Measurements from ENCODE around the gene BCL2.

DNA sequence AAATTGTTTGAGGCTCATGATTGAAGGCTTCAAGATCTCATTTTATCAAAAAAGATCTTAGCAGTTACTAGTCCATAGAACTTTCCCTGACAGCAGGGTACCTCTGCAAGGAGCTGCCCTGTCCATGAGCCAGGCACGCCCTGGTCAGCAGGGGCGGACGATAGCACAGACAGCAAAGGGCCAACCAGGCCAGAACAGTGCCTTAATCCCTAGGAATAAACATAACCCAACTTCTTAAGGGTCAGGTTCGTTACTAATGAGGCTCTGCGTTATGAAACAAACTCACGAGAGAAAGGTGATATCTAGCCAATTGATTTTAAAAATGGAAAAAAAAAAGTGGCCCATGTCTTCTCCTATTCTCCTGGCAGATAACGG is 59.2 kb downstream of the BCL2 start:
- TF ChIP-seq, protein P1, sequence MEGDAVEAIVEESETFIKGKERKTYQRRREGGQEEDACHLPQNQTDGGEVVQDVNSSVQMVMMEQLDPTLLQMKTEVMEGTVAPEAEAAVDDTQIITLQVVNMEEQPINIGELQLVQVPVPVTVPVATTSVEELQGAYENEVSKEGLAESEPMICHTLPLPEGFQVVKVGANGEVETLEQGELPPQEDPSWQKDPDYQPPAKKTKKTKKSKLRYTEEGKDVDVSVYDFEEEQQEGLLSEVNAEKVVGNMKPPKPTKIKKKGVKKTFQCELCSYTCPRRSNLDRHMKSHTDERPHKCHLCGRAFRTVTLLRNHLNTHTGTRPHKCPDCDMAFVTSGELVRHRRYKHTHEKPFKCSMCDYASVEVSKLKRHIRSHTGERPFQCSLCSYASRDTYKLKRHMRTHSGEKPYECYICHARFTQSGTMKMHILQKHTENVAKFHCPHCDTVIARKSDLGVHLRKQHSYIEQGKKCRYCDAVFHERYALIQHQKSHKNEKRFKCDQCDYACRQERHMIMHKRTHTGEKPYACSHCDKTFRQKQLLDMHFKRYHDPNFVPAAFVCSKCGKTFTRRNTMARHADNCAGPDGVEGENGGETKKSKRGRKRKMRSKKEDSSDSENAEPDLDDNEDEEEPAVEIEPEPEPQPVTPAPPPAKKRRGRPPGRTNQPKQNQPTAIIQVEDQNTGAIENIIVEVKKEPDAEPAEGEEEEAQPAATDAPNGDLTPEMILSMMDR (IDR thresholded peaks at IDR 0.05) = no peak
- no peak for TF ChIP-seq POLR2A (IDR thresholded peaks at IDR 0.05)
- TF ChIP-seq POLR2AphosphoS5 (IDR thresholded peaks at IDR 0.05) = no peak
- no peak for TF ChIP-seq EP300 (IDR thresholded peaks at IDR 0.05)
